HUES6 (cell line): ENCODE results near the gene BCKDHB.

Experiments used
- H3K27ac ChIP-seq: 2 replicates; pipeline ENCODE4 v1.7.0; 2013; ENCODE audit warnings: low read depth, mild to moderate bottlenecking, low read length, inconsistent platforms
- H3K27me3 ChIP-seq: 2 replicates; pipeline ENCODE4 v1.6.1; 2013; ENCODE audit warnings: low read length; ENCODE audit not compliant: control insufficient read depth, insufficient read depth
- H3K36me3 ChIP-seq: 2 replicates; pipeline ENCODE4 v1.6.1; 2013; ENCODE audit warnings: low read length; ENCODE audit not compliant: control insufficient read depth, insufficient read depth
- H3K4me1 ChIP-seq: 2 replicates; pipeline ENCODE4 v1.6.1; 2013; ENCODE audit warnings: low read length; ENCODE audit not compliant: control insufficient read depth, insufficient read depth
- H3K4me3 ChIP-seq: 2 replicates; pipeline ENCODE4 v1.5.1; 2013; ENCODE audit warnings: low read depth, low read length
- H3K9ac ChIP-seq: one replicate; pipeline ENCODE4 v1.6.1; 2013; ENCODE audit warnings: mild to moderate bottlenecking, low read length
- H3K9me3 ChIP-seq: 2 replicates; pipeline ENCODE4 v1.6.1; 2013; ENCODE audit warnings: low read depth, low read length; ENCODE audit not compliant: control insufficient read depth, insufficient read depth

Gene BCKDHB

GRCh38 chr6:80251321-80251720, 144.8 kb downstream of the BCKDHB start:
- no peak overlapping the region for H3K4me3 ChIP-seq
- H3K9ac ChIP-seq, result no peak overlapping the region
- H3K27me3 ChIP-seq, result no peaks in the 10 kb centered on the region
- no peaks in the 10 kb centered on the region for H3K9me3 ChIP-seq
- no peak overlapping the region for H3K27ac ChIP-seq
- H3K36me3 ChIP-seq, result no peaks in the 10 kb centered on the region
- no peaks in the 10 kb centered on the region for H3K4me1 ChIP-seq

- H3K36me3 ChIP-seq, result no peaks in the 10 kb centered on the region
- no peak overlapping the region for H3K9ac ChIP-seq
- H3K4me3 ChIP-seq, result no peak overlapping the region
- no peak overlapping the region for H3K27ac ChIP-seq
- H3K4me1 ChIP-seq, result no peaks in the 10 kb centered on the region
- no peaks in the 10 kb centered on the region for H3K27me3 ChIP-seq
- H3K9me3 ChIP-seq, result no peaks in the 10 kb centered on the region
Observed at GRCh38 chr6:80254716-80255115, 148.2 kb downstream of the BCKDHB start.

- H3K36me3 ChIP-seq, result no peaks in the 10 kb centered on the region
- no peak overlapping the region for H3K9ac ChIP-seq
- H3K27ac ChIP-seq, result no peak overlapping the region
- H3K4me1 ChIP-seq, result no peaks in the 10 kb centered on the region
- H3K9me3 ChIP-seq, result no peaks in the 10 kb centered on the region
- no peak overlapping the region for H3K4me3 ChIP-seq
- H3K27me3 ChIP-seq, result no peaks in the 10 kb centered on the region
Observed at GRCh38 chr6:80256691-80257090, 150.2 kb downstream of the BCKDHB start.

DNA sequence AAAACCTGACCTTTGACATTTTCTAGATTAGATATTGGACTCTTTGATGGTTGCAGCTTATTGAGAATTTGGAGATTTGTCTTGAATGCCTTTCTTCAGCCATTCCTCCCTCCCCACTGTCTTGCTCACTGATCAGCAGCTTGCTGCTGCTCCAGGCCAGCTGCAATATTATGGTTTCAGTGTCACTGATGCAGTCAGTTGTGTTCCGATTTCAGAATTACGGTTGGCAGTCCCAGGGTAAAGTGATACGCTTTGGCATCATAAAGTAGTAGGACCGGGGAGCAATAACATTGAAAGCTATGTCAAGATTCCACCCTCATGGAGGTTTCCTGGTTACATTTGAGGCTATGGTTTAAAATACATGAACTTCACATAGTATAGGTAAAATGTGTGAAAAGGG, 152.6 kb downstream of the BCKDHB start:
- Histone ChIP-seq H3K9me3 (no peaks in the 10 kb centered on the region), H3K4me3 (no peak overlapping the region), H3K27ac (no peak overlapping the region), H3K36me3 (no peaks in the 10 kb centered on the region), H3K4me1 (no peaks in the 10 kb centered on the region), H3K27me3 (no peaks in the 10 kb centered on the region), H3K9ac (no peak overlapping the region)

GRCh38 chr6:80263585-80263984, 157.1 kb downstream of the BCKDHB start:
- Histone ChIP-seq H3K9me3 (no peaks in the 10 kb centered on the region), H3K4me1 (no peaks in the 10 kb centered on the region), H3K9ac (no peak overlapping the region), H3K27ac (no peak overlapping the region), H3K4me3 (no peak overlapping the region), H3K36me3 (no peaks in the 10 kb centered on the region), H3K27me3 (no peaks in the 10 kb centered on the region)

GRCh38 chr6:80268865-80269730, 162.6 kb downstream of the BCKDHB start:
- Histone ChIP-seq H3K9me3 (no peaks in the 10 kb centered on the region), H3K36me3 (no peaks in the 10 kb centered on the region), H3K4me3 (no peak overlapping the region), H3K4me1 (no peaks in the 10 kb centered on the region), H3K27ac (no peak overlapping the region), H3K27me3 (no peaks in the 10 kb centered on the region), H3K9ac (no peak overlapping the region)

- Histone ChIP-seq H3K27me3 (no peaks in the 10 kb centered on the region), H3K9me3 (no peaks in the 10 kb centered on the region), H3K36me3 (no peaks in the 10 kb centered on the region), H3K27ac (no peak overlapping the region), H3K4me3 (no peak overlapping the region), H3K9ac (no peak overlapping the region), H3K4me1 (no peaks in the 10 kb centered on the region)
Observed at GRCh38 chr6:80271074-80271473, 164.6 kb downstream of the BCKDHB start.

DNA sequence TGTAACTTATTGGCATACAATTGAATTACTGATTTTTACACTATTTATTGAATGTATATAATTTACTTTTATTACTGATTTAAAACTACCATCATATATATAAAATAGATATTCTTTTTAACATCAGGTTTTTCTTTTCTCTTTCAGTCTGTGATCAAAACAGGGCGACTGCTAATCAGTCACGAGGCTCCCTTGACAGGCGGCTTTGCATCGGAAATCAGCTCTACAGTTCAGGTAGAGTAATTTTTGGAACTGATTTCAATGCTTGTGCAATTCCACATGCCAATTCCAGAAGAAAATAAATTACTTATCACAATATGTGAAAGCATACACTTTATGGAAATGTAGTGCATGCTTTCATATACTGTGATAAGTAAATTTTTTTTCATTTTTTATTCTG, 166.5 kb downstream of the BCKDHB start:
- no peak overlapping the region for H3K9ac ChIP-seq
- H3K9me3 ChIP-seq, result no peaks in the 10 kb centered on the region
- H3K27ac ChIP-seq, result no peak overlapping the region
- no peak overlapping the region for H3K4me3 ChIP-seq
- no peaks in the 10 kb centered on the region for H3K27me3 ChIP-seq
- H3K36me3 ChIP-seq, result no peaks in the 10 kb centered on the region
- no peaks in the 10 kb centered on the region for H3K4me1 ChIP-seq

DNA sequence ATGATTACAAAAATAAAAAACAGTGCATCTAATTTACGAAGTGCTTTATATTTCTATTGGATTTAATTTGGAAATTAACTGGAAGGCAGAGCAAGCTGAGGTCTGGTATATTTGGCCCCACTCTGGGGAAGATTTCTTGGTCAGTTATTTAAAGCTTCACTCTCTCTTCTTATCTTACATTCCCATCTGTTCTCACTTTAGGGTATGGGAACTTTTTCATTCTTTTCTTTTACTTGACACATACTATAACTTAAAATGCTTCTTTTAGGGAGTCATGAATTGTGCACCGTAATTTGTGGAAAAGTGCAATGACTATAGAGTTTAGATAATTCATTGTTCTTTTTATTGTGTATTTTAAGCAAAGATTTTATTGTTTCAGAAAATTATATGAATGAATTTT, 170.4 kb downstream of the BCKDHB start:
- no peak overlapping the region for H3K9ac ChIP-seq
- H3K36me3 ChIP-seq, result no peaks in the 10 kb centered on the region
- H3K27ac ChIP-seq, result no peak overlapping the region
- H3K4me1 ChIP-seq, result no peaks in the 10 kb centered on the region
- H3K27me3 ChIP-seq, result no peaks in the 10 kb centered on the region
- no peak overlapping the region for H3K4me3 ChIP-seq
- no peaks in the 10 kb centered on the region for H3K9me3 ChIP-seq

GRCh38 chr6:80277501-80277900, 171.0 kb downstream of the BCKDHB start:
- H3K36me3 ChIP-seq, result no peaks in the 10 kb centered on the region
- H3K9ac ChIP-seq, result no peak overlapping the region
- no peaks in the 10 kb centered on the region for H3K9me3 ChIP-seq
- H3K4me1 ChIP-seq, result no peaks in the 10 kb centered on the region
- no peak overlapping the region for H3K4me3 ChIP-seq
- no peaks in the 10 kb centered on the region for H3K27me3 ChIP-seq
- H3K27ac ChIP-seq, result no peak overlapping the region

DNA sequence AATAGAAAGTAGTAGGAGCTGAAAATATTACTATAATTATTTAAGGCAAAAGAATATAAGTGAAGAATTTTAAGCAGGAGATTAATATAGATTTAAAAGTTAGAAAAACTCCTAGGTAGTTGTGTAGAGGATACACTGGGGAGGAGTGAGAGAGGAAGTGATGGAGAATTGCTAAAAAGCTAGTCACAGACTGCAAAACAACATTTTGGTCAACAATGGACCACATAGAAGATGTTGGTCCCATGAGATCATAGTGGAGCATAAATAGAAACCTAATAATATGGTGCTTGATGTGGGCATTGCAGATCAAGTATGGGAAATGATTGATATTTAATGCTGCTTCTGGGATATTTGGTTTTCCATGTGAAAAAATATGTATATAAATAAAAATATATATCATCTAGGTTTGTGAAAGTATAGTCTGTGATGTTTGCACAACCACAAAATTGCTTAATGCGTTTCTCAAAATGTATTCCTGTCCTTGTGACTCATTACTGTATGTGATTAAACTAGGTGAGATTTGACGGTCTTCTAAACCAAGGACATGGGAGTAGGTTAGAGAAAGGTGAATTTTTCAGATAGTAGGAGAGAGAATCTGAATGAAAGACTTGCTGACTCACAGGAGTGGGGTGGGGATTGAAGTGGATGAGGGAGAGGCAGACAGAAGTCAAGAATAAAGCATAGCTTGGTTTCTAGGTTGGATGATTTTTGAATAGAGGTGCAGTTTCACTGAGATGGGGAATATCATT, 174.0 kb downstream of the BCKDHB start:
- Histone ChIP-seq H3K4me1 (no peaks in the 10 kb centered on the region), H3K36me3 (no peaks in the 10 kb centered on the region), H3K9me3 (no peaks in the 10 kb centered on the region), H3K4me3 (no peak overlapping the region), H3K9ac (no peak overlapping the region), H3K27ac (no peak overlapping the region), H3K27me3 (no peaks in the 10 kb centered on the region)
